Kidney capillary endothelial cell (primary cell): ENCODE results near the gene DGKG.

Experiments used
- DNase-seq: peaks from one replicate; pipeline ENCODE4 v3.0.0-alpha.2; 2018; ENCODE audit warnings: low spot score

The DGKG gene

GRCh38 chr3:186239321-186239720, 122.7 kb downstream of the DGKG start:
- DNase-seq, result peak; percentile 7

GRCh38 chr3:186237915-186238314, 124.1 kb downstream of the DGKG start:
- DNase-seq, result no peak

GRCh38 chr3:186236357-186237020, 125.5 kb downstream of the DGKG start:
- DNase-seq, result no peak

- no peak for DNase-seq
Observed at GRCh38 chr3:186235554-186235953, 126.5 kb downstream of the DGKG start.

- DNase-seq, result no peak
Observed at GRCh38 chr3:186234152-186234551, 127.9 kb downstream of the DGKG start.

GRCh38 chr3:186226482-186226881, 135.6 kb downstream of the DGKG start:
- DNase-seq, result no peak

DNA sequence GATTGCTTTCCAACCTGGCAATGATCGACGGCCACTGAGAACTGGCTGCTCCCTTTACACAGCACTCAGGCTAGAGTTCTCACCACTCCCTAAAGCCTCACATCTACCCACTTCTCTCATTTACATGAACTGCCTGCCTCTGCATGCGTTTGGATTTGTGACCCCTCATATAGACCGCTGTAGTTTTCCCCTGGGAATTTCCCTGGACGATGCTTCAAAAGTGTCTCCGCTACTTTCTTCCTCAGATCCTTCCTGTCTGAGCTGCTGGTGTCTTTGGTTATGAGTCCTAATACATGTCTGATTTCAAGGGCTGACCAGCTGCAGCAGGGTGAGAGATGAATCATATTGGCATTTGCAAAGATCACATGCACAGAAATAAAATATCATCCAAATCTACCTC, 136.4 kb downstream of the DGKG start:
- no peak for DNase-seq

DNA sequence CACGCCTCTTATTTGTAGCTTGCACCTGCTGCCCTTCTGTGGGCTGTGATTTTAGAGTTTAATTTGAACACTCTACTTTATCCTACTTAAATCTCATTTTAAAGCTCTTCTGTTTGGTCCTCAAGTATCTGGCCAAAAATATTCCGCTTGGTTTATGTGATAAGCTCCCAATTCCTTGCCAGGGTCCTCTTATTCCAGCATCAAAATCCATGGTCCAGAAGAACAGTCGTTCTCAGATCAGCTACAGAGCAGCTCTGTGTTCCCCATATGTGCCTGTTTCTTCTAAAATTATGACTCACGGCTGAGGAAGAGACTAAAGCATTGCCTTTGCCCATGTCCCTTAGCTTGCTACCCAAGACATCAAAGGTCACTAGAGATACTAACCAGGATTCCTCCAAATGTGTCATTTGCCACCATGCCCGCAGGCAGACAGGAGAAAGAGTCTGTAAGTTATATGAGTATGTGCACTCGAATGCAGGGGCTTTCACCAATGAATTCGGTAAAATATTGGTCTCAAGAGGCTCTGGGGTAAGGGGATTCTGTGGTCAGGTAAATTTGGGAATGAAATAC, 137.9 kb downstream of the DGKG start:
- DNase-seq, result no peak

- no peak for DNase-seq
Observed at GRCh38 chr3:186223476-186223875, 138.6 kb downstream of the DGKG start.

- no peak for DNase-seq
Observed at GRCh38 chr3:186221760-186222378, 140.2 kb downstream of the DGKG start.

DNA sequence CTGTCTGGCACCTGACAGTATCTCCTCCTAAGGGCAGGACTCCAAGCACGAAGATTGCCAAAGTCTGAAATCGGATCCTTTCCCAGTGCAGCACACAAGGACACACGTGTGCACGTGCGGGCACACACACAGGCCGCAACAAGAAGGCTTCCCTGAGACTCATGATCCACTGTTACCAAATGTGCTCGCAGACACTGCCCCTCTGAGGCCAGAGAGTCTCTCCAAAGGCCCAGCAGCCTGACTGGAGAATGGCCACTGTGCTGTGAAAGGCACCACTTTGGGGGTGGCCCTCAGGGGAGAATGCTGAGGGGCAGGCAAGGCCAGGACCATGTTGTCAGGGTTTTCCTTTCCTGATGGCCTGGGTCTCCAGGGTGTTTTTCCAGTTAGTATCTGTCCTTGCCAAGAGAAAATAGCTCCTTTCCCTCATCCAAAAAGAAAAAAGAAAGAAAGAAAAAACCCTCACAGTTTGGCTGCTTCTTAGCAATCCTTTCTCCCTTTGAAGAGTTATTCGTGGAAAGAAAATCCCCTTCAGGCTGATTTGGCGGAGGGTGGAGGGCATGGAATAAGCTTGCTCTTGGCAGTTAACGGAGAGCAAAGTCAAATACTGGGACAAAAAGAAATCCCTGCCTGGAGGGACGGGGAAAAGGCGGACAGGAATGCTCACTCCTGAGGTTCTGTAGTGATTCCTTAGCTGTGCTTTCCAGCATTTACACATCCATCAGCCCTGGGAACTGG, 141.0 kb downstream of the DGKG start:
- no peak for DNase-seq

DNA sequence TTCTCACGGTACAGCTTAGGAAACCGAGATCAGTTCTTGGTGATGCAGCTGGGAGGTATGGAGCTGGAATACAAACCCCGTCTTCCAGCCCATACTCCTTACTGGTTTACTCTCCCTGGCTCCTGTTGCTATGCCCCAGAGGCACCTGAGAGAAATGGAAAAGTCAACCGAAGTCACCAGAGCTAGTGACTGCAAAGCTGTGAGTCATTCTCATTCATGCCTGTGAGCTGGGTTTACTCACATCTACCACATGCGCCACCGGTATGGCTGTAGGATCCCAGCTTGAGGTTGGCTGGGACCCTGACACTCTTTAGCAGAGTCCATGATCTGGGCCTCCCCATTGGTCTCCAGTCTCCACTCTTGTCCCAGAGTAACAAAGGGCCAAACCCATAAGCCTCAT, 141.7 kb downstream of the DGKG start:
- no peak for DNase-seq

DNA sequence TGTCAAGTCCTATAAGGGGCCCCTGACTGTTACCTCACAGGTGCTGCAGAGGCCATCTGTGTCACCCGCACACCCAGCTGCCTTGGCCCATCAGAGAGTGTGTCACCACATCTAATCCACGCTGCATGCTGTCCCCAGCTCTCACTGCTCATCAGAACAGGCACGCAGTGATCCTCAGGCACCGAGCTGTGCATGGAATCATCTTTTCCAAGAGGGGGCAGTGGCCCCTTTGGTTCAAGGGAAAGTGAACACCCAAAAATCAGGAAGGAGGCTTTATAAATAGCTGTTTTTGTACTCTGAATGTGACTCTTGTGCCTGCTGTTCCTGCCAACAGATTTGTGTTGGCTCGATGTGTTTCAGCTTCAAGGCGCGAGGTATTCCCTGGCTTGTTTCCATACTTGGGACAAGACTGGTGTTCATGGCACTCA, 142.8 kb downstream of the DGKG start:
- DNase-seq, result no peak

DNA sequence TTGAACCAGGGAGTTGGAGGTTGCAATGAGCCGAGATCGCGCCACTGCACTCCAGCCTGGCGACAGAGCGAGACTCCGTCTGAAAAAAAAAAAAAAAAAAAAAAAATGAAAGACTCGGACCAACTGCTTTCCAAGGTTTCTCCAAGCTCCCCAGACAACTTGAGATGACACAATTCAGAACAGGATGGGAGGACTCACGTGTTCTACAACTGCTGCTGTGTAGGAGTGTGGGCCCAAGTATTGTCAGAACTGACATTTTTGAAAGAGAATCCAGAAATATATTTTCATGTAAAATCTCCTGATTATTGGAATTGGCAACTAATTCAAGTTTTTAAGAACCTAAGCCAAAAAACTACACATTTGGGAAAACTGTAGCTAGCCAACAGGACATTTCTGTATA, 143.6 kb downstream of the DGKG start:
- DNase-seq, result no peak

DNA sequence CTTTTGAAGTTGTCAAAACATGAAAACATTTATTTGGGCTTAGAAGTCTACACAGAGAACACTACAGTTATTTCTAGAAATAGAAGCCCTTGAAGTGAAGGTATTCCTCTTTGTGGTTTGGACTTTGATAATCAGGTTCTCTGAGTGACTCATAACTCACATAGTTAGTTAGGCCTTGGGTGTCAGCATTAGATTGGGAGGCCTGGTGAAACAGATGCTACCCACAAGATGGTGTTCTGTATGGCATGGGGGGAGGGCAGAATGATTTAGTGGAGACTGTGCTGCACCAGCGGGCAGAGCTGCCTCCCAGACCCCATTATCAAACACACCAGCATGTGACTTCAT, 144.2 kb downstream of the DGKG start:
- DNase-seq, result no peak

DNA sequence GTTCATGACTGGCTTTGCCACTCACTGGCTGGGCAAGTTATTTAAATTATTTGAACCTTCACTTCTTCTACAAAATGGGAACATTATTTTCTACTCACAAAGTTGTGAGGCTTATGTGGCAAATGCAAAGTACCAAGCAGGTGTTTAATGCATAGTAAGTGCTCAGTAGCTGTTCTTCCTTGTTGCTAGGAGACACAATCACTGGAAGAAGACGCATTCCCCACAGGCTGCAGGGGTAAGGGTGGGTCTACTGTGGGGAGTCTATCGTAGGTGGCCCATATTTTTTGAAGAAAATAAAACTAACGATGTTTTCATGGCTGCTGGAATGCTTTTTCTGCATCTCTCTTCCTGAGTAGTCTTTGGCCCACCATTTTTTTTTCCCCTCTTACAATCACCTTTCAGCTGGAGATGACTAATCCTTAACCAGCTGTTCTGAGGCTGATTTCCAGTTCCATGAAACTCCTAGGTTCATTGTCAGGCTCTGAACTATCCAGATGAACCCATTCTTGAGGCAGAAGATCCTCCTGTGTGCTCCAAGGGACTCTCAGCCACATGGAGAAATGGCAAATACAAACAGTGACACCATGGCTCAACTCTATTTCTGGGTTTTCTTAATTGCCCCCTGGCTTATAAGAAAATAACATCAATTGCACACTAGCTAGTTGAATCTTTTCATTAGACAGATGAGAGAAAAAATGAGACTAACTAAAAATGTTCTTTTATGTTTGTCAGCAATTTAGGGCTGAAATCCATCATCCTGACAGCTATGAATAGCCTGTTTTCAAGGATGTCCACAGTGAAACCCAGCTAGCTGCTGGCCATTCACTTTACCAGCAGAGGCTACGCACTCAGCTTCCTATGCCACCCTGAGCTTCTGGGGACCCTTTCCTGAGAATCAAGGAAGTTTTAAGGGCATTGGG, 144.9 kb downstream of the DGKG start:
- no peak for DNase-seq

DNA sequence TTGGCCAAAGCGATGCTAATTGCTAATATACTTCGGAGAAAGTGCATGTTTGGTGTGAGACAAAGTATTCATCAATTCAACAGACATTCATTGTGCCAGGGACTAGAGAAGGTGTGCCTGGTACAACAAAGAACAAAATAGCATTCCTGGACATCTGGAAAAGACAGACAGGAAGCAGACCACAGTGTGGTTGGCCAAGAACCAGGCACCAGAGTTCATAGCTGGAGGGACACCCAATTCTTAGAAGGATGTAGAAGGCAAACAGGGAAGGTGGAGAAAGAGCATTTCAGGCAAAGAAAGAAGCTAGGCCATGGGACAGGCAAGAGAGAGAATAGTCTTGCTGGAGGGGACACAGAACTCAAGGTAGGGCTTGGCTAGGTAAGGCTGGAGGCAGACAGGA, 147.4 kb downstream of the DGKG start:
- no peak for DNase-seq

- peak; percentile 36 for DNase-seq
Observed at GRCh38 chr3:186213946-186214345, 148.1 kb downstream of the DGKG start.

- DNase-seq, result no peak
Observed at GRCh38 chr3:186212611-186213010, 149.4 kb downstream of the DGKG start.

DNA sequence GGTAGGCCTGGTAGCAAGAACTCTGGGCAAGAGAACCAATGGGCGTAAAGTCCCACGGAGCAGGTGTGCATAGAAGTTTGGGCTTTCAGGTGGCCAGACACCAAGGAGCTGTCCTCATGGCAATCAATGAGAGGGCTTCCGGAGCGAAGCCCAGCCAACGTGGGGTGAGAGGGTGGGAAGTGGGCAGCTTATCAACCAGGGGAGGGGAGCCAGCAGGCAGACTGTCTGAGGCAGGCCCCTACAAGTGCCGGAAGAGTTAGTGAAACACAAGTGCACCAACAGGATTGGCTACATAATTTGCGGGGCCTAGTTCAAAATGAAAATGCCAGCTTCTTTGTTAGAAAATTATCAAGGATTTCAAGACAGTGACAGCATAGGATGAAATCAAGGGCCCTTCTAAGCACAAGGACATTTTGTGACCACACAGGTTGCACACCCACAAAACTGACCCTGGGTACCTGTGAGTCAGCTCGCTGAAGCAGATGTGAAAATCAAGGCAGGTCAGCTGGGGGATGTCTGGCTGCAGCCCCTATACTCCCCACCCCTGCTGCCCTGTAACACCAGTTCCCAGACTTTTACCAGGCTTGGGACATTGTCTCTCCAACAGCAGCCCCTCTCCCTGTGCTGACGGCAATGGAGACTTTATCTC, 151.1 kb downstream of the DGKG start:
- DNase-seq, result no peak
